ENCODE data around the gene MDFI.

Gene MDFI

GRCh38 chr6:41593839-41594238, 44.4 kb upstream of the MDFI start:
- TF ChIP-seq CTCF (conservative IDR thresholded peaks at IDR 0.05; ENCODE audit: low read depth, low read length): no peak
- DNase-seq (ENCODE audit: low read depth): no peak
- H3K4me3 ChIP-seq (ENCODE audit: low read depth, low read length): no peak overlapping the region

- no peak for TF ChIP-seq CTCF (conservative IDR thresholded peaks at IDR 0.05; ENCODE audit: low read depth, low read length)
- no peak for DNase-seq (ENCODE audit: low read depth)
- no peak overlapping the region for H3K4me3 ChIP-seq (ENCODE audit: low read depth, low read length)
Measured at GRCh38 chr6:41594326-41594725, 43.9 kb upstream of the MDFI start.

DNA sequence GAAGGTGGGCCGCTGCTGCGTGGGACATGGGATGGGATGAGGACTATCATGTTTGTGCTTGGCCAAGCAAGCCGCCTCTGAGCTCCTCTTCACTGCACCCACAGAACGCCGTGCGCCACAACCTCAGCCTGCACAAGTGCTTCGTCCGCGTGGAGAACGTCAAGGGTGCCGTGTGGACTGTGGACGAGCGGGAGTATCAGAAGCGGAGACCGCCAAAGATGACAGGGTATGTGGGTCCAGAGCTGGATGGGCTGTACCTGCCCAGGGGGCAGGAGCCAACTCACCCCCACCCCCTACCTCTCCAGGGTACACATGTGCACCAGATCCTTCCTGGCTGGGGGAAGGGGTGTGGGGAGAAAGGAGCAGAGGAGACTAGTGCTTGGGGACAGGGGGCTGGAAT, 43.5 kb upstream of the MDFI start:
- H3K4me3 ChIP-seq (ENCODE audit: low read depth, low read length): no peak overlapping the region
- no peak for DNase-seq (ENCODE audit: low read depth)
- no peak for TF ChIP-seq CTCF (conservative IDR thresholded peaks at IDR 0.05; ENCODE audit: low read depth, low read length)

GRCh38 chr6:41595166-41595565, 43.1 kb upstream of the MDFI start:
- H3K4me3 ChIP-seq (ENCODE audit: low read depth, low read length): no peak overlapping the region
- TF ChIP-seq CTCF (conservative IDR thresholded peaks at IDR 0.05; ENCODE audit: low read depth, low read length): no peak

GRCh38 chr6:41596096-41596685, 42.1 kb upstream of the MDFI start:
- no peak for DNase-seq (ENCODE audit: low read depth)
- no peak for TF ChIP-seq CTCF (conservative IDR thresholded peaks at IDR 0.05; ENCODE audit: low read depth, low read length)
- no peak overlapping the region for H3K4me3 ChIP-seq (ENCODE audit: low read depth, low read length)

More at GRCh38 chr6:41595166-41595565, 43.1 kb upstream of the MDFI start:
- DNase-seq (ENCODE audit: low read depth): no peak

GRCh38 chr6:41596807-41597206, 41.5 kb upstream of the MDFI start:
- no peak overlapping the region for H3K4me3 ChIP-seq (ENCODE audit: low read depth, low read length)
- no peak for DNase-seq (ENCODE audit: low read depth)
- no peak for TF ChIP-seq CTCF (conservative IDR thresholded peaks at IDR 0.05; ENCODE audit: low read depth, low read length)

DNA sequence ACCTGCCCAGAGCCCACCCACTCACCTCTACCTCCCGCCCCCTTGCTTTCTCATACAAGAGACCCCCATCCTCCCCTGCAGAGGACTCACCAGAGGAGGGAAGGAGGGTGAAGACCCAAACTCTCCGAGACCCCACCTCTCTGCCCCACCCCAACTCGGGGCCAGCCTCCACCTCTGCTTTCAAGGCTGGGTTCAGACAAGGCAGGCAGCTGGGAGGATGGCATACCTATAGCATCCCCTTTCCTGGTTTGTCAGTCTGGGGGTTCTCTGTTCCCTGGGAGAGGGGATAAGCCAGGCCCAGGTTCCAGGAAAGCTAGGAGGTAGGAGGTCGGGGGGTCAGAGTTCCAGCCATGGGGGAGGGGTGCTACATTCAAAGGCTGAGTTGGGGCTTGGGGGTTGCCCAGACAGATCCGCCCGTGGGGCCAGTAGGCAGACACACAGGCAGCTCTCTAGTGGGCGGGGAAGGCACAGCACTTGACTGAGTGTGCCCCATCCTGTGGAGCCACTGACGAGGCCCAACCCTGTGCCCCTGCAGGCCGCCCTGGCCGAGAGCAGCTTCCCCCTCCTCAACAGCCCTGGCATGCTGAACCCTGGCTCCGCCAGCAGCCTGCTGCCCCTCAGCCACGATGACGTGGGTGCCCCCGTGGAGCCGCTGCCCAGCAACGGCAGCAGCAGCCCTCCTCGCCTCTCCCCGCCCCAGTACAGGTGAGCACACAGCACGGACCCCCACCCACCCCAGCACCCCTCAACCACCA, 40.8 kb upstream of the MDFI start:
- TF ChIP-seq CTCF (conservative IDR thresholded peaks at IDR 0.05; ENCODE audit: low read depth, low read length): no peak
- H3K4me3 ChIP-seq (ENCODE audit: low read depth, low read length): no peak overlapping the region
- no peak for DNase-seq (ENCODE audit: low read depth)
